ENCODE measurements around the gene BRINP3.

- TF ChIP-seq CTCF (IDR thresholded peaks at IDR 0.05 in 4 of 5, conservative IDR thresholded peaks at IDR 0.05 in 1 of 5) (no peak), POLR2A (IDR thresholded peaks at IDR 0.05) (no peak)
Measured at GRCh38 chr1:190104961-190105360, 372.7 kb downstream of the BRINP3 start.

All from gastrocnemius medialis (tissue), 4 donors.